Activated T-cell treated with anti-CD3 and anti-CD28 coated beads, Interleukin-2, amount 50 U/mL, for 48 hours (primary cell): Measurements from ENCODE around the gene LRRC10B.

Experiments
- DNase-seq, 2 experiments: peaks; one replicate each; pipeline ENCODE4 v3.0.0-alpha.2; 2020

The LRRC10B gene

DNA sequence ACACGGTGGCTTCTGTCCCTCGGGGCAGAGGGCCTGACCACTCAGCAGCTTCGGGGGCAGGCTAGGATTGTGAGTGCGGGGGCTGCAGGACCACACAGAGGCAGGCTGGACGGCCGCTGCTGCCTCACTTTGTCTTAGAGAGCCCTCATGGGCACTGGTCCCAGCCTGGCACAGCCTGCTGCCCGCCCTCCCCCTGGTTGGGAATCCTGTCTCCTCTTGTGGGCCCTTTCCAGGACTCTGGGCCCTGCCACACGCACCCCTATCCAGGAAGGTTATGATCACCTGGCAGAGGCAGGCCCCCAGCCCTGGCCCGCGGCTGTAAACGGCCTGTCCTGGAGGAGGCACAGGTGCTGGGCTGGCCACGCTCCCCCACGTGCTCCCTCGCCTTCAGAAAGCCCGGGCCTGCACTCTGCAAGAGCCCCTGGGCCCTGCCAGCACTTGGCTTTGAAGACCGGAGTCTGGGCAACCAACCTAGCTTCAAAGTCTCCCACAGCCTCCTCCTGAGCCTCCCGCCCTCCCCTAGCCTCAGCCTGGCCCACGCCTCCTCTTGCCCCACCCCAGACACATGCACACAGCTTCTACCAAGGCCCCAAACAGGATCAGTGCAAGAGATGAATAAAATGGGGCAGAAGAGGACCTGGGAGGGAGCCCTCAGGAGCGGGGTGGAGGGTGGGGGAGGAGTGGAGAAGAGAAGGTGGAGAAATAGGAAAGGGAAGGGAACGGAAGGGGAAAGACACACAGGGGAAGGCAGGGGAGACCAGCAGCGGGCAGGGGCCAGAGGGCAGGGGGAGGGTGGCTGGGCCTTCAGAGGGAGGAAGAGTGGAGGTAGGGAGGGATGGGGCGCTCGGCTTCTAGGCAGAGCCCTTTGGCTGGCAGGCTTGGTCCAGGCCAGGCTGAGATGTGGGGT, 41.4 kb downstream of the LRRC10B start:
- DNase-seq: no peak

DNA sequence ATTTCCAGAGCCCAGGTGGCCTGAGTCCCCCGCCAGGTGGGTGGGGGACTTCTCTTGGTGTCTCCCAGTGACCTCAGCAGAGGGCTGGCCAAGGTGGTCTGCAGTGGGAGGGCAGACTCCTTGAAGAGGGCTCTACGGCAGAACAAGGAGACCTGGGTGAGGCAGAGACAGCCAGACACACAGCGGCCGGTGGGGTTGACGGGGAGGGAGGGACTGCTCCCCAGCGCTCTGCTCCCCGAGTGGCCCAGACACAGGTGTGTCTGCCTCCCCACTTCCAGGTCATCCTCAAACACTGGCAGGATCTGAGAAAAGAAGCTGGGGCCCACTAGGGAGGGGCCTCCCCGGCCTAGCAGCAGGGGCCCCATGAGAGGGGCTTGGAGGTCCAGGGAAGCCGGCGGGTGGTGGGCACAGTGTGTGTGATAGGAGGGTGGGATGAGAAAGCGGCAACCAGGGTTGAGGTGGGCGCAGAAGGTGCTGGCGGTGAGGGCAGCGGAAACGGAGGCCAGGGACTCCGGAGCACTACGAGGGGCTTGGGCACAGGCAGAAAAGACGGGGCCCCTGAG, 42.2 kb downstream of the LRRC10B start:
- DNase-seq: no peak

DNA sequence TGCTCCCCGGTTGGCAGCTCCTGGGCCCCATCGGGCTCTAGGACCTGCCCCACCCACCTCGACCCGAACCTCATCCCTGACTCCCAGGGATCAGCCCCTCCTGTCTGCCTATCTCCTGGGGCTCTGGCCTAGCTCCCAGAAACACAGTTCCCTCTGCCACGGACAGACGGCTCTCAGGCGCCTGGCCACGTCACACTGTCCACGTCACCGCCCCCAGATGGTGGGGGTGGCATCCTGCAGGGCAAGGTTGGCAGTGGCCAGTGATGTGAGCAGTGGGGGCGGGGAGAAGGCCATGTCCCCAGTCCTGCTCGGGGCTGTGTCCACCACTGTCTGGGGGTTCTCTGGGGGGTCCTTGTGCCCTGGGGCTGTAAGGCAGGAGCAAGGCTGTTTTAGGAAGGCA, 43.1 kb downstream of the LRRC10B start:
- DNase-seq: no peak

DNA sequence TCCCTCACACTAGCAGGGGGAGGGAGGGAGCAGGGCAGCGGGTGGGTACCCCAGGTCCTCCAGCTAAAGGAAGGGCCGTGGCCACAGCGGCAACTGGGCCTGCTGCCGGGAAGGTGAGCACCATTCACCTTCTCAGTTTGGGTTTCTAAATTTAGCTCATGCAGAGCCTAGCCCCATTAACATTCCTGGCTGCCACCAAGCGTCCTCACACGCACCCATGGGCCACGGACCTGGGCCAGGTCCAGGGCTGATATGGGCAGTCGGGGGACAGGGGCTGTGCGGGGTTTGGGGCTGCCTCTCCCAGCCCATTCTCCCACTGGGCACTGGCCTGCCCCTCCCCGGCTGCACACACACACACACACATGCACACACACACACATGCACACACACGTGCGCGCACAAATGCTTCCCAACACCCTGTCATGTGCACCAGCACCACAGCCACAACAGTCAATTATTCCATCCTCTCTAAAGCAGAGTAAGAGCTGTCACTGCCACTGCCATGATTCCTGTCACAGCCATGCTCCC, 43.6 kb downstream of the LRRC10B start:
- DNase-seq: no peak

DNA sequence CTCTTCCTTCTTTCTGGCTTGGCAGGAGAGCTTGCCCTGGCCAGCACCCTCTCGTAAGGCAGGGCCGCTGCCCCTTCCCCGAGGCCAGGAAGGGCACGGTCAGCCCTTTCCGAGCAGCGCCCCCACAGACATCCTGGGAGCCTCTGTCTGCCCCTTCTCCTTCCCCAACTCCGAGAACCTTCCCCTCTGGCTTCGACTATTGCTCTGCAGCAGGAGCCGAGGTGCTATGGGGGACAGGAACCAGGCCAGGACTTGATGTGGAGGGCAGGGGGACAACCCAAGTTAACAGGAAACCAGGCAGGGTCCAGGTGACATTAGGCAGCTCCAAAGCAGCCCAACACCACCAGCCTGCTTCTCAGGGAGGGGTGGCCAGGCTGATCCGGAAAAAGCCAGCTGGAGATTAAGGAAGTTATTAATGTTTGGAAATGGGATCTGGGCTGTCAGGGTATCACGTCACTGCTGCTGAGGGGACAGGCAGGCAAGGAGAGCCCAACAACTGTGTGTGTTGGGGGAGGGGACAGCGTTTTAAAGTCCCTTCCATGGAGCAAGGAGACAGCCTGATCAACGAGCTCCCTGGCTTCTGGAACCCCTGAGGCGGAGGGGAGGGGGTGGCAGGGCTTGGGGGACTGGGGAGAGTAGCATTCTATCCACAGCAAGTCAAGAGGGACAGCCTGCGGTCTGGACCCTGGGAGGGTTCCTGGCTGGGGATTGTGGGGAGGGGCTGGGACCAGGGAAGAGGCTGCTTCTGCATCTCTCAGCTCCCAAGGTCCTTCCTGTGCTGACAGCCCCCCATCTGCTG, 45.0 kb downstream of the LRRC10B start:
- DNase-seq: no peak

DNA sequence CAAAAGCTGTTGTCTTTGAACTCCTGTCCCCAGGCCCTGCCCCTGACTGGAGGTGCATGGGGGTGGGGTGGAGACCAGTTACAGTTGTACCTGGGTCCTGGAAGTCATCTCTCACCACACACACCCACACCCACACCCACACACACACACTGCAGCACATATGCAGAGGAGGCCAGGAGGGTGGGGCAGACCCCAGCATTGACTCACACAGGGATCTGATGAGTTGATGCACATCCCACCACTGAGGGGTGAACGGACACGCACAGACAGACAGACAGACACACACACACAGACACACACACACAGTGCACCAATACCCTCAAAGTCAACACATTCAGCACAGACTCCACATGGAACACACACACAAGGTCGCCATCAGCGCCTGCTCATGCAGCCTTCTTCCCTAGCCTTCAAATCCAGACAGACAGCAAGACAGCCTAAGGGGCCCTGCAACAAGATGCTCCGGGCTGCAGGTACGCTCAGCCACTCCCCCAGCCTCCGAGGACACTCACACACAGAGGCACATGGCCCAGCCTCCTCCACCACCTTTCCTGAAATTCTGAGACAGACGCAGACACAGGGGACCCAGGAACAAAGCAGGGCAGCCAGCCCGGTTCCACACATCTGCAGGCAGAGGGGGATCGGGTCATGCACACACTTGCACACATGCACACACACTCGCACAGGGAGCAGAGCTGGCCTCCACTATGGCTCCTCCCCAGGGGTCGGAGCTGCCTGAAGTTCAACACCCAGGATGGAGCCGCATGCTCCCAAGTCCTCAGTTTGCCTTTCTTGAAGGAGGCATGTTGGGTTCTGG, 45.8 kb downstream of the LRRC10B start:
- no peak for DNase-seq

DNA sequence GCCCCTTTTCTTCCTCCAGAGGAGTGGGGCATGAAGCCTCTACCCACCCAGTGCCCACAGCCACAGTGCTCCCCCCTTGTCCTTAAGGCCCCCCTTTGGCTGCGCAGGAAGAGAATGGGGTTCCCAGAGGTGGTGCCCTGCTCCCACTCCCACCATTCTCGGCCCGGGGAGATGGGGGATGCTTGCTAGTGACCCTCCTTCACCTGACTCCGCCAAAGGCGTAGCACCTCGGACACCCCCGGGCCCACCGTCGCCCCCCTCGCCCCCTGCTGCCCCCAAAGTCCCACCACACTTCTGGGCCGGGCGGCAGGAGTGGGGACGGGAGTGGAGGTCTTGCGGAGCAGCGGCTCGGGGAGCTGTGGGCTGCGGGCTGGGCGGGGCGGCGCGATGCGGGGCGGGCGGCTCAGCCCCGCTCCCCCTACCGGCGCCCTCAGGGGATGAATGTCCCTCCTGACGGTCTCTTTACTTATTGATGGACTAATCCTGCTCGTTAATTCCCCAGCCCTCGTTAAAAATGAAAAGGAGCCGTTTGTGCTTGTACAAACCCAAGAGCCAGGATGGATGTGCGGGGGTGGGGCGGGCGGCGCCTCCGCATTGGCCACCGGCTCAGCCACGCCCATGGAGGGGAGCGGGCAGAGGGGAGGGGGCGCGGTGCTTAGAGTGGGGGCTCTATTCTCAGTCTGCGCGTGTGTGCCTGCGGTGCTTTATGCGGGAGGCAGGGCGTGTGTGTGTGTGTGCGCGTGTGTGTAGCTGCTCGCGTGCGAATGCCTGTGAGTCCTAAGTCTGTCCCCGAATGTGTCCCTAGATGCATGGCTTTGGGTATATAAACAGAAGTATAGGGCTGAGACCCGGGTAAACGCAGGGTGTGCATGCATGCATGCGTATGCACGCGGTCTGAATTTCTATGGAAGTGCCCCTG, 46.8 kb downstream of the LRRC10B start:
- DNase-seq: peak in 1 of 2 experiments; percentile 21

DNA sequence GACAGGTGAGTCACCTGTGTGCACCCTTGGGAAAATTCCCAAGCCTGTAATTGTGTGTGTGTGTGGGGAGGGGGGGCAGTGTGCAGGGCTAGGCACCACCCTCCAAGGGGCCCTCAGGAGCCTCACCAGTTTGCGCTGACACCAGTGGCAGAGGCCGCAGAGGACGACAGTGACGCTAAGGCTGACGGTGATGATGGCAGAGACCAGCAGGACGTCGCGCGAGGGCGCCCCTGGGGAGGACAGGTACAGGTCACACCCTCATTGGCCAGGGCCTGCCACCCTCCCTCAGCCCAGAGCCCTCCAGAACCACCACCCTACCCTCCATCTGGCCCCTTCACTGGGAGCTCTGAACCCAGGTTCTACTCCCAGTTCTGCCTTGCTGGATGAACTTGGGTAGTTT, 47.4 kb downstream of the LRRC10B start:
- no peak for DNase-seq

DNA sequence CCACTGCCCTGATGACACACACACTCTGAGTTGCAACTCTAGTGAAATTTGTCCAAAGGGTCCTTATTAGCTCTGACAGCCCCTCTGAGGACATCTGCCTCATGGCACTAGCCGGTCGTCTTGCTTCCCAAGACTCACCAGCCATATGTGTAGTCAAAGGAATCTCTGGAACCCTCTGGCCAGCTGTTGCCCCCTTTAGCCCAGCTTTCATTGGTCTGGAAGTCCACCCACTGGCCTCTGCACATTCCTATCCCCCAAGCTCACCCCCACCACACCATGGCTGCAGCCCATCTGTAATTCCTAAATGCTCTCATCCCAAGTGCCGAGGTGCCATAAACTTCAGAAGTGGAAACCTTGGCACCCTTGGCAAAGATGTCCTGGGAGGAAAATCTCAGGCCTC, 48.1 kb downstream of the LRRC10B start:
- no peak for DNase-seq
